Keratinocyte (primary cell): ENCODE data around the gene JPH2. TPM values are rescaled to one million over a fixed set of nuclear protein-coding genes. Genes with fewer than 3 reads are reported as not detected.

ENCODE experiments used
- DNase-seq: peaks from one replicate; pipeline ENCODE4 v3.0.0-alpha.2; 2011; ENCODE audit warnings: low read depth, missing footprints, low spot score
- FAIRE-seq: peaks from 2 replicates; lab custom pipeline; 2011; peaks lifted over from hg19 to GRCh38; lab: Jason Lieb, UNC
- H2AFZ ChIP-seq: 2 replicates; pipeline ENCODE4 v1.6.0; 2012; ENCODE audit warnings: low read length, control low read depth, inconsistent platforms; ENCODE audit not compliant: control insufficient read depth
- H3K27ac ChIP-seq: 2 replicates; pipeline ENCODE4 v1.5.1; 2011; ENCODE audit warnings: low read length; ENCODE audit not compliant: control insufficient read depth, insufficient read depth
- H3K27me3 ChIP-seq: 3 replicates; pipeline ENCODE4 v1.6.0; 2011; ENCODE audit warnings: low read length; ENCODE audit not compliant: control insufficient read depth, insufficient read depth; ENCODE audit errors: extremely low read depth
- H3K36me3 ChIP-seq, 2 experiments: 2 replicates in 1 of 2; 3 replicates in 1 of 2; pipeline ENCODE4 v1.5.1; 2011; ENCODE audit warnings: low read length in 2 of 2, mild to moderate bottlenecking in 1 of 2; ENCODE audit not compliant: control insufficient read depth in 2 of 2, insufficient read depth in 2 of 2; ENCODE audit errors: extremely low read depth in 1 of 2
- H3K4me1 ChIP-seq: 3 replicates; pipeline ENCODE4 v1.5.1; 2011; ENCODE audit warnings: low read length; ENCODE audit not compliant: control insufficient read depth, insufficient read depth; ENCODE audit errors: extremely low read depth
- H3K4me2 ChIP-seq: 3 replicates; pipeline ENCODE4 v1.6.0; 2011; ENCODE audit warnings: low read depth, low read length; ENCODE audit not compliant: control insufficient read depth, insufficient read depth; ENCODE audit errors: extremely low read depth
- H3K4me3 ChIP-seq, 3 experiments: fragments of 200-600 bp in 1 of 3; sonication (generic) in 1 of 3; 2 replicates in 2 of 3; 3 replicates in 1 of 3; pipeline ENCODE4 v1.5.1; 2011 to 2016; ENCODE audit warnings: low read length in 3 of 3, mild to moderate bottlenecking in 3 of 3, control low read depth in 2 of 3, inconsistent platforms in 1 of 3, low read depth in 1 of 3, mixed read lengths in 1 of 3, mixed run types in 1 of 3, moderate library complexity in 1 of 3; ENCODE audit not compliant: control insufficient read depth in 2 of 3, insufficient read depth in 2 of 3; ENCODE audit errors: extremely low read depth in 1 of 3
- H3K79me2 ChIP-seq: 2 replicates; pipeline ENCODE4 v1.6.0; 2012; ENCODE audit warnings: low read length; ENCODE audit not compliant: control insufficient read depth, insufficient read depth
- H3K9ac ChIP-seq: 3 replicates; pipeline ENCODE4 v1.6.0; 2011; ENCODE audit warnings: low read length; ENCODE audit not compliant: control insufficient read depth, insufficient read depth; ENCODE audit errors: extremely low read depth
- H3K9me1 ChIP-seq: 3 replicates; pipeline ENCODE4 v1.6.0; 2011; ENCODE audit warnings: low read length; ENCODE audit not compliant: control insufficient read depth, insufficient read depth; ENCODE audit errors: extremely low read depth
- H3K9me3 ChIP-seq: 2 replicates; pipeline ENCODE4 v1.5.1; 2012; ENCODE audit warnings: low read depth, low read length; ENCODE audit not compliant: control insufficient read depth
- H4K20me1 ChIP-seq: 3 replicates; pipeline ENCODE4 v1.6.0; 2011; ENCODE audit warnings: low read length; ENCODE audit not compliant: control insufficient read depth, insufficient read depth; ENCODE audit errors: extremely low read depth
- EZH2 ChIP-seq: IDR thresholded peaks from one replicate; pipeline ENCODE4 v1.6.1; 2012; ENCODE audit warnings: inconsistent platforms, mild to moderate bottlenecking, low read length, moderate library complexity
- dilution Hi-C: fragments of 300-500 bp; cut with MboI; formaldehyde crosslinking; loops from one replicate; pipeline ENCODE4 v1.7.0; 2020; ENCODE audit warnings: low sequenced_read_pairs; ENCODE audit not compliant: extremely low pct_ligation_motif_present
- polyA plus RNA-seq, 5 experiments: library from polyadenylated mRNA; depleted of rRNA in 3 of 5; stranded (reverse) in 3 of 5; stranded (forward) in 1 of 5; unstranded in 1 of 5; fragments of >200 nt; gene quantifications; 1 replicate in 1 of 5; 2 replicates in 3 of 5; 3 replicates in 1 of 5; pipeline versions ENCODE4 v1.2.1 to v1.2.3, GENCODE V29; 2011 to 2012; ENCODE audit warnings: missing spikeins in 2 of 5, low read depth in 1 of 5, low replicate concordance in 1 of 5
- TF ChIP-seq, protein P1 (sequence below), 3 experiments: IDR thresholded peaks in 1 of 3; conservative IDR thresholded peaks in 1 of 3; optimal IDR thresholded peaks in 1 of 3; 2 replicates in 2 of 3; 3 replicates in 1 of 3; pipeline versions ENCODE3 to v1.5.1; 2011; ENCODE audit warnings: low read length in 3 of 3, mild to moderate bottlenecking in 3 of 3, moderate library complexity in 2 of 3, control low read depth in 1 of 3, inconsistent platforms in 1 of 3; ENCODE audit not compliant: insufficient read depth in 2 of 3; ENCODE audit errors: extremely low read depth in 1 of 3

JPH2 gene
- polyA plus RNA-seq, 1 donor (not counting 4 experiments of a cell fraction or from before 2014, with no cell fraction given) = 2.5 TPM

DNA sequence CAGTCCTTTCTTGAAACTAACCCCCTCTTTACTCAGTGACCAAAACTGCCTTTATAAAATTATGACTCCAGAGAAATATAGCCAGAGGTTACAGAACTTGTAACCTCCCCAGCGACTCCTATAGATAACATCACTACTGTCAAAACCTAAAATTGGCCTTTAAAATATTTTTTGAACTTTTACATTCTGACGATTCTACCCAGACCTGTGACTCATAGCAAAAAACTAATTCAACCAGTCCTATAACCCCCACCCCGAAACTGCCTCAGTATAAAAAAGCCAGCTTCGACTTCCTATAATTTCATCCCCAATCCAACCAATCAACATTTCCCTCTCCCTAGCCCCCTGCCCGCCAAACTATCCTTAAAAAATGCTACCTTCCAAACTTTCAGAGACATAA is 13.9 kb downstream of the JPH2 start:
- dilution Hi-C loops = no loop called here

DNA sequence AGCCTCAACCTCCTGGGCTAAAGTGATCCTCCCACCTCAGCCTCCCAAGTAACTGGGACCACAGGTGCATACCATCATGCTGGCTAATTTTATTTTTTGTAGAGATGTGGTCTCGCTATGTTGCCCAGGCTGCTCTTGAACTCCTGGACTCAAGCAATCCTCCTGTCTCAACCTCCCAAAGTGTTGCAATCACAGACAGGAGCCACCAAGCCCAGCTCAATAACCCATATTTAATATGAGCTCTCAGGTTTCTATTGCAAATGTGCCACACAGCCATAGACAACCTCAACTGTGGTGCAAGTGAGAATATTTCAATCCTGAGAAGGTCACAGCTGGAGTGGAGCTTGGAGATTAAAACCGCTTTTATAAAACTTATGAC is 14.4 kb downstream of the JPH2 start:
- TF ChIP-seq, protein P1, sequence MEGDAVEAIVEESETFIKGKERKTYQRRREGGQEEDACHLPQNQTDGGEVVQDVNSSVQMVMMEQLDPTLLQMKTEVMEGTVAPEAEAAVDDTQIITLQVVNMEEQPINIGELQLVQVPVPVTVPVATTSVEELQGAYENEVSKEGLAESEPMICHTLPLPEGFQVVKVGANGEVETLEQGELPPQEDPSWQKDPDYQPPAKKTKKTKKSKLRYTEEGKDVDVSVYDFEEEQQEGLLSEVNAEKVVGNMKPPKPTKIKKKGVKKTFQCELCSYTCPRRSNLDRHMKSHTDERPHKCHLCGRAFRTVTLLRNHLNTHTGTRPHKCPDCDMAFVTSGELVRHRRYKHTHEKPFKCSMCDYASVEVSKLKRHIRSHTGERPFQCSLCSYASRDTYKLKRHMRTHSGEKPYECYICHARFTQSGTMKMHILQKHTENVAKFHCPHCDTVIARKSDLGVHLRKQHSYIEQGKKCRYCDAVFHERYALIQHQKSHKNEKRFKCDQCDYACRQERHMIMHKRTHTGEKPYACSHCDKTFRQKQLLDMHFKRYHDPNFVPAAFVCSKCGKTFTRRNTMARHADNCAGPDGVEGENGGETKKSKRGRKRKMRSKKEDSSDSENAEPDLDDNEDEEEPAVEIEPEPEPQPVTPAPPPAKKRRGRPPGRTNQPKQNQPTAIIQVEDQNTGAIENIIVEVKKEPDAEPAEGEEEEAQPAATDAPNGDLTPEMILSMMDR (optimal IDR thresholded peaks at IDR 0.05 in 1 of 3, IDR thresholded peaks at IDR 0.05 in 1 of 3, conservative IDR thresholded peaks at IDR 0.05 in 1 of 3; ENCODE audit: extremely low read depth in 1 of 3, insufficient read depth in 2 of 3, low read length in 3 of 3) = no peak
- no peak for TF ChIP-seq EZH2
- H4K20me1 ChIP-seq = no peaks in the 10 kb centered on the region
- no peak overlapping the region for H2AFZ ChIP-seq
- H3K9me1 ChIP-seq = no peaks in the 10 kb centered on the region
- no peaks in the 10 kb centered on the region for H3K27me3 ChIP-seq
- peaks cover 31% of the 10 kb centered on the region for H3K4me1 ChIP-seq
- dilution Hi-C loops = no loop called here
- no peak for DNase-seq
- no peak for FAIRE-seq
- no peak overlapping the region for H3K27ac ChIP-seq
- no peaks in the 10 kb centered on the region for H3K36me3 ChIP-seq
- no peaks in the 10 kb centered on the region for H3K79me2 ChIP-seq
- no peak overlapping the region for H3K4me2 ChIP-seq
- no peaks in the 10 kb centered on the region for H3K9me3 ChIP-seq
- no peak overlapping the region for H3K9ac ChIP-seq
- H3K4me3 ChIP-seq = no peak overlapping the region

More for the DNA sequence above, 13.9 kb downstream of the JPH2 start:
- H3K36me3 ChIP-seq = no peaks in the 10 kb centered on the region
- TF ChIP-seq EZH2 = no peak
- TF ChIP-seq, protein P1 (optimal IDR thresholded peaks at IDR 0.05 in 1 of 3, IDR thresholded peaks at IDR 0.05 in 1 of 3, conservative IDR thresholded peaks at IDR 0.05 in 1 of 3; ENCODE audit: extremely low read depth in 1 of 3, insufficient read depth in 2 of 3, low read length in 3 of 3) = no peak
- H3K27me3 ChIP-seq = no peaks in the 10 kb centered on the region
- H3K27ac ChIP-seq = no peak overlapping the region
- no peak for DNase-seq
- no peaks in the 10 kb centered on the region for H3K79me2 ChIP-seq
- no peaks in the 10 kb centered on the region for H4K20me1 ChIP-seq
- H2AFZ ChIP-seq = no peak overlapping the region
- H3K4me1 ChIP-seq = peaks cover 36% of the 10 kb centered on the region
- H3K4me3 ChIP-seq = no peak overlapping the region
- peak overlapping the region; percentile 17 for H3K4me2 ChIP-seq
- no peaks in the 10 kb centered on the region for H3K9me3 ChIP-seq
- FAIRE-seq = no peak
- no peak overlapping the region for H3K9ac ChIP-seq
- H3K9me1 ChIP-seq = no peaks in the 10 kb centered on the region
